HepG2 (cell line): ENCODE data around the gene EFEMP2. TPM values are rescaled to one million over a fixed set of nuclear protein-coding genes. Genes with fewer than 3 reads are reported as not detected.

Experiments used
- ASH2L ChIP-seq: fragments of 300-600, 200-600 bp; sonication (generic); IDR thresholded peaks from 2 replicates; pipeline ENCODE4 v1.7.0; 2017; ENCODE audit warnings: low read depth, mild to moderate bottlenecking, moderate library complexity, mixed read lengths, low read length; ENCODE audit not compliant: insufficient read length
- CEBPG ChIP-seq: IDR thresholded peaks from 2 replicates; pipeline ENCODE4 v1.6.1; 2016
- ELF3 ChIP-seq: IDR thresholded peaks from 2 replicates; pipeline ENCODE4 v1.6.1; 2016; ENCODE audit warnings: missing genetic modification reagents, missing compliant biosample characterization
- NFRKB ChIP-seq: fragments of 450-650 bp; IDR thresholded peaks from 2 replicates; pipeline ENCODE4 v1.6.1; 2017
- RBM39 ChIP-seq: fragments of 200-400 bp; formaldehyde crosslinking; IDR thresholded peaks from one replicate; pipeline ENCODE4 v1.6.1; 2018; ENCODE audit warnings: antibody characterized with exemption, mild to moderate bottlenecking, low read depth, low read length; ENCODE audit not compliant: poor library complexity, severe bottlenecking
- SNAI1 ChIP-seq: sonication (generic); formaldehyde crosslinking; IDR thresholded peaks from 2 replicates; pipeline ENCODE4 v1.5.0; 2020; ENCODE audit warnings: mild to moderate bottlenecking, missing genetic modification reagents, borderline replicate concordance
- YEATS2 ChIP-seq: sonication (generic); formaldehyde crosslinking; IDR thresholded peaks from 2 replicates; pipeline ENCODE4 v1.4.0; 2020; ENCODE audit warnings: missing genetic modification reagents, borderline replicate concordance
- ZFP41 ChIP-seq: sonication (generic); formaldehyde crosslinking; IDR thresholded peaks from 2 replicates; pipeline ENCODE4 v1.4.0; 2020; ENCODE audit warnings: mild to moderate bottlenecking, missing genetic modification reagents, borderline replicate concordance
- ZNF446 ChIP-seq: sonication (generic); formaldehyde crosslinking; IDR thresholded peaks from 2 replicates; pipeline ENCODE4 v1.5.0; 2020; ENCODE audit warnings: mild to moderate bottlenecking, missing genetic modification reagents
- ZNF549 ChIP-seq: sonication (generic); formaldehyde crosslinking; IDR thresholded peaks from 2 replicates; pipeline ENCODE4 v1.5.0; 2020; ENCODE audit warnings: missing genetic modification reagents
- ZNF577 ChIP-seq: sonication (generic); formaldehyde crosslinking; IDR thresholded peaks from 2 replicates; pipeline ENCODE4 v1.4.0; 2020; ENCODE audit warnings: mild to moderate bottlenecking, low read depth, missing genetic modification reagents, borderline replicate concordance
- ZSCAN30 ChIP-seq: sonication (generic); formaldehyde crosslinking; IDR thresholded peaks from 2 replicates; pipeline ENCODE4 v1.5.0; 2020; ENCODE audit warnings: mild to moderate bottlenecking, missing genetic modification reagents
- polyA plus RNA-seq, 8 experiments: library from polyadenylated mRNA; depleted of rRNA in 3 of 8; stranded (reverse) in 7 of 8; unstranded in 1 of 8; fragments of >200 nt; fragmentation: Illumina TruSeq in 4 of 8; extraction: Trizol in 4 of 8; gene quantifications; 2 replicates each; pipeline versions ENCODE4 v1.2.1 to v1.2.3, GENCODE V29; 2011 to 2016; ENCODE audit warnings: low read depth in 4 of 8, missing spikeins in 1 of 8, mixed read lengths in 1 of 8; ENCODE audit not compliant: insufficient read depth in 1 of 8
- total RNA-seq, 5 experiments: library from RNA; depleted of rRNA; stranded (reverse); fragments of >200 nt; fragmentation: Illumina TruSeq; extraction: Trizol; gene quantifications; 2 replicates each; pipeline ENCODE4 v1.2.3, GENCODE V29; 2016; ENCODE audit warnings: low read depth in 1 of 5
- TF ChIP-seq, protein P1 (sequence below): sonication (generic); formaldehyde crosslinking; IDR thresholded peaks from 2 replicates; pipeline ENCODE4 v1.9.0; 2021; ENCODE audit warnings: mild to moderate bottlenecking, missing genetic modification reagents
- TF ChIP-seq, protein P2 (sequence below): sonication (generic); formaldehyde crosslinking; IDR thresholded peaks from 2 replicates; pipeline ENCODE4 v1.4.0; 2020; ENCODE audit warnings: missing genetic modification reagents, mild to moderate bottlenecking, borderline replicate concordance
- TF ChIP-seq, protein P3 (sequence below): sonication (generic); formaldehyde crosslinking; IDR thresholded peaks from 2 replicates; pipeline ENCODE4 v1.8.1; 2023; ENCODE audit warnings: mild to moderate bottlenecking, missing genetic modification reagents
- TF ChIP-seq, protein P4 (sequence below): sonication (generic); formaldehyde crosslinking; IDR thresholded peaks from 2 replicates; pipeline ENCODE4 v1.5.0; 2020; ENCODE audit warnings: missing genetic modification reagents, mild to moderate bottlenecking, borderline replicate concordance

EFEMP2 gene
- total and polyA plus RNA-seq, 2 of the 13 experiments (the other 11 are each of a cell fraction or from before 2014, with no cell fraction given): 7.4 to 29.7 TPM

DNA sequence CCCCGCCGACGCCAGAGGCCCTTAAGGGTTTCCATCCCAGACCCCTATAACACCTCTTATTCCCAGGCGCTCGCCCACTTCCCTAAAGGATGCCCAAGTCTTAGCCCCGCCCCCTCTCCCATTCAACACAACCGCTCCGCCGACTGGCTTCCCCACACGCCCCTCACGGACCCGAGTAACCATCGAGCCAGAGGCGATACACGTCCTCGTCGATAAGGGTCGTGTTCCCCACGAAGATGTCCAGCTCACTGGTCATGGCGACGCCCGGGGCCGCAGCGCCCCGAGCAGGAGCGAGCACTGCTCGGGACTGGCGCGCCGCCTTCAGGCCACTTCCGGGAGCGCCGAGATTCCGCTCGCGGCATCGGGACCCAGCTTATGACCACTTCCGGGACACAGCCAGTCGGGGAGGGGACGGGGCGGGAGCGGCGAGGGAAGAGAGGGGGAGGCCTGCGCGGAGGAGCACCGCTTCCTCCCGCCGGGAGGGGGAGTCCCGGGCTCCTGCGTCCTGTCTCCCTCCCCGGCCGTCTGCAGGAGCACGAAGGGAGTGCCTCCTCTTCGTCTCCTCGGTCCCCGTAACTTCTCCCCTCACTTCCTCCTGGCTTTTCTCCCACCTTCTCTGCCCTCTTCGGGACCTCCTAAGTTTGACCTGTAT, 15.7 kb upstream of the EFEMP2 start, which contains the start of gene FIBP (continued):
- TF ChIP-seq, protein P1, sequence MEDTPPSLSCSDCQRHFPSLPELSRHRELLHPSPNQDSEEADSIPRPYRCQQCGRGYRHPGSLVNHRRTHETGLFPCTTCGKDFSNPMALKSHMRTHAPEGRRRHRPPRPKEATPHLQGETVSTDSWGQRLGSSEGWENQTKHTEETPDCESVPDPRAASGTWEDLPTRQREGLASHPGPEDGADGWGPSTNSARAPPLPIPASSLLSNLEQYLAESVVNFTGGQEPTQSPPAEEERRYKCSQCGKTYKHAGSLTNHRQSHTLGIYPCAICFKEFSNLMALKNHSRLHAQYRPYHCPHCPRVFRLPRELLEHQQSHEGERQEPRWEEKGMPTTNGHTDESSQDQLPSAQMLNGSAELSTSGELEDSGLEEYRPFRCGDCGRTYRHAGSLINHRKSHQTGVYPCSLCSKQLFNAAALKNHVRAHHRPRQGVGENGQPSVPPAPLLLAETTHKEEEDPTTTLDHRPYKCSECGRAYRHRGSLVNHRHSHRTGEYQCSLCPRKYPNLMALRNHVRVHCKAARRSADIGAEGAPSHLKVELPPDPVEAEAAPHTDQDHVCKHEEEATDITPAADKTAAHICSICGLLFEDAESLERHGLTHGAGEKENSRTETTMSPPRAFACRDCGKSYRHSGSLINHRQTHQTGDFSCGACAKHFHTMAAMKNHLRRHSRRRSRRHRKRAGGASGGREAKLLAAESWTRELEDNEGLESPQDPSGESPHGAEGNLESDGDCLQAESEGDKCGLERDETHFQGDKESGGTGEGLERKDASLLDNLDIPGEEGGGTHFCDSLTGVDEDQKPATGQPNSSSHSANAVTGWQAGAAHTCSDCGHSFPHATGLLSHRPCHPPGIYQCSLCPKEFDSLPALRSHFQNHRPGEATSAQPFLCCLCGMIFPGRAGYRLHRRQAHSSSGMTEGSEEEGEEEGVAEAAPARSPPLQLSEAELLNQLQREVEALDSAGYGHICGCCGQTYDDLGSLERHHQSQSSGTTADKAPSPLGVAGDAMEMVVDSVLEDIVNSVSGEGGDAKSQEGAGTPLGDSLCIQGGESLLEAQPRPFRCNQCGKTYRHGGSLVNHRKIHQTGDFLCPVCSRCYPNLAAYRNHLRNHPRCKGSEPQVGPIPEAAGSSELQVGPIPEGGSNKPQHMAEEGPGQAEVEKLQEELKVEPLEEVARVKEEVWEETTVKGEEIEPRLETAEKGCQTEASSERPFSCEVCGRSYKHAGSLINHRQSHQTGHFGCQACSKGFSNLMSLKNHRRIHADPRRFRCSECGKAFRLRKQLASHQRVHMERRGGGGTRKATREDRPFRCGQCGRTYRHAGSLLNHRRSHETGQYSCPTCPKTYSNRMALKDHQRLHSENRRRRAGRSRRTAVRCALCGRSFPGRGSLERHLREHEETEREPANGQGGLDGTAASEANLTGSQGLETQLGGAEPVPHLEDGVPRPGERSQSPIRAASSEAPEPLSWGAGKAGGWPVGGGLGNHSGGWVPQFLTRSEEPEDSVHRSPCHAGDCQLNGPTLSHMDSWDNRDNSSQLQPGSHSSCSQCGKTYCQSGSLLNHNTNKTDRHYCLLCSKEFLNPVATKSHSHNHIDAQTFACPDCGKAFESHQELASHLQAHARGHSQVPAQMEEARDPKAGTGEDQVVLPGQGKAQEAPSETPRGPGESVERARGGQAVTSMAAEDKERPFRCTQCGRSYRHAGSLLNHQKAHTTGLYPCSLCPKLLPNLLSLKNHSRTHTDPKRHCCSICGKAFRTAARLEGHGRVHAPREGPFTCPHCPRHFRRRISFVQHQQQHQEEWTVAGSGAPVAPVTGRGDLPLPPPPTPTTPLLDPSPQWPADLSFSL (CRISPR knock-in tag): no peak
- TF ChIP-seq ASH2L (peak; percentile 64), ZNF446 (CRISPR knock-in tag) (no peak), ZFP41 (peak; percentile 31; the same call in 1 of the 2 replicates), NFRKB (no peak), RBM39 (peak; percentile 66), SNAI1 (CRISPR knock-in tag) (no peak), ZNF549 (CRISPR knock-in tag) (no peak), CEBPG (CRISPR knock-in tag) (0 out of 2 replicates have a peak, but pooled peaks have one; percentile 5), ZNF577 (CRISPR knock-in tag) (no peak), YEATS2 (peak; percentile 63; the same call in 1 of the 2 replicates), ZSCAN30 (CRISPR knock-in tag) (no peak), ELF3 (CRISPR knock-in tag) (peak; percentile 96)
- TF ChIP-seq, protein P2, sequence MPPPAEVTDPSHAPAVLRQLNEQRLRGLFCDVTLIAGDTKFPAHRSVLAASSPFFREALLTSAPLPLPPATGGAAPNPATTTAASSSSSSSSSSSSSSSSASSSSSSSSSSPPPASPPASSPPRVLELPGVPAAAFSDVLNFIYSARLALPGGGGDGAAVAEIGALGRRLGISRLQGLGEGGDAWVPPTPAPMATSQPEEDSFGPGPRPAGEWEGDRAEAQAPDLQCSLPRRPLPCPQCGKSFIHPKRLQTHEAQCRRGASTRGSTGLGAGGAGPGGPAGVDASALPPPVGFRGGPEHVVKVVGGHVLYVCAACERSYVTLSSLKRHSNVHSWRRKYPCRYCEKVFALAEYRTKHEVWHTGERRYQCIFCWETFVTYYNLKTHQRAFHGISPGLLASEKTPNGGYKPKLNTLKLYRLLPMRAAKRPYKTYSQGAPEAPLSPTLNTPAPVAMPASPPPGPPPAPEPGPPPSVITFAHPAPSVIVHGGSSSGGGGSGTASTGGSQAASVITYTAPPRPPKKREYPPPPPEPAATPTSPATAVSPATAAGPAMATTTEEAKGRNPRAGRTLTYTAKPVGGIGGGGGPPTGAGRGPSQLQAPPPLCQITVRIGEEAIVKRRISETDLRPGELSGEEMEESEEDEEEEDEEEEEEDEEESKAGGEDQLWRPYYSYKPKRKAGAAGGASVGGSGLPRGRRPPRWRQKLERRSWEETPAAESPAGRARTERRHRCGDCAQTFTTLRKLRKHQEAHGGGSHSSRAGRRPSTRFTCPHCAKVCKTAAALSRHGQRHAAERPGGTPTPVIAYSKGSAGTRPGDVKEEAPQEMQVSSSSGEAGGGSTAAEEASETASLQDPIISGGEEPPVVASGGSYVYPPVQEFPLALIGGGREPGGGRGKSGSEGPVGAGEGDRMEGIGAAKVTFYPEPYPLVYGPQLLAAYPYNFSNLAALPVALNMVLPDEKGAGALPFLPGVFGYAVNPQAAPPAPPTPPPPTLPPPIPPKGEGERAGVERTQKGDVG (CRISPR knock-in tag): 0 out of 2 replicates have a peak, but pooled peaks have one; percentile 35
- TF ChIP-seq, protein P3, sequence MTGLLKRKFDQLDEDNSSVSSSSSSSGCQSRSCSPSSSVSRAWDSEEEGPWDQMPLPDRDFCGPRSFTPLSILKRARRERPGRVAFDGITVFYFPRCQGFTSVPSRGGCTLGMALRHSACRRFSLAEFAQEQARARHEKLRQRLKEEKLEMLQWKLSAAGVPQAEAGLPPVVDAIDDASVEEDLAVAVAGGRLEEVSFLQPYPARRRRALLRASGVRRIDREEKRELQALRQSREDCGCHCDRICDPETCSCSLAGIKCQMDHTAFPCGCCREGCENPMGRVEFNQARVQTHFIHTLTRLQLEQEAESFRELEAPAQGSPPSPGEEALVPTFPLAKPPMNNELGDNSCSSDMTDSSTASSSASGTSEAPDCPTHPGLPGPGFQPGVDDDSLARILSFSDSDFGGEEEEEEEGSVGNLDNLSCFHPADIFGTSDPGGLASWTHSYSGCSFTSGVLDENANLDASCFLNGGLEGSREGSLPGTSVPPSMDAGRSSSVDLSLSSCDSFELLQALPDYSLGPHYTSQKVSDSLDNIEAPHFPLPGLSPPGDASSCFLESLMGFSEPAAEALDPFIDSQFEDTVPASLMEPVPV (CRISPR knock-in tag): peak; percentile 59; the same call in 1 of the 2 replicates
- TF ChIP-seq, protein P4, sequence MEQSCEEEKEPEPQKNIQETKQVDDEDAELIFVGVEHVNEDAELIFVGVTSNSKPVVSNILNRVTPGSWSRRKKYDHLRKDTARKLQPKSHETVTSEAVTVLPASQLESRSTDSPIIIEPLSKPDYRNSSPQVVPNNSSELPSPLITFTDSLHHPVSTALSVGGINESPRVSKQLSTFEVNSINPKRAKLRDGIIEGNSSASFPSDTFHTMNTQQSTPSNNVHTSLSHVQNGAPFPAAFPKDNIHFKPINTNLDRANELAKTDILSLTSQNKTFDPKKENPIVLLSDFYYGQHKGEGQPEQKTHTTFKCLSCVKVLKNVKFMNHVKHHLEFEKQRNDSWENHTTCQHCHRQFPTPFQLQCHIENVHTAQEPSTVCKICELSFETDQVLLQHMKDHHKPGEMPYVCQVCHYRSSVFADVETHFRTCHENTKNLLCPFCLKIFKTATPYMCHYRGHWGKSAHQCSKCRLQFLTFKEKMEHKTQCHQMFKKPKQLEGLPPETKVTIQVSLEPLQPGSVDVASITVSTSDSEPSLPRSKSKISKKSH (CRISPR knock-in tag): peak; percentile 74
